ENCODE measurements around the gene LAMC2.

Gene LAMC2

DNA sequence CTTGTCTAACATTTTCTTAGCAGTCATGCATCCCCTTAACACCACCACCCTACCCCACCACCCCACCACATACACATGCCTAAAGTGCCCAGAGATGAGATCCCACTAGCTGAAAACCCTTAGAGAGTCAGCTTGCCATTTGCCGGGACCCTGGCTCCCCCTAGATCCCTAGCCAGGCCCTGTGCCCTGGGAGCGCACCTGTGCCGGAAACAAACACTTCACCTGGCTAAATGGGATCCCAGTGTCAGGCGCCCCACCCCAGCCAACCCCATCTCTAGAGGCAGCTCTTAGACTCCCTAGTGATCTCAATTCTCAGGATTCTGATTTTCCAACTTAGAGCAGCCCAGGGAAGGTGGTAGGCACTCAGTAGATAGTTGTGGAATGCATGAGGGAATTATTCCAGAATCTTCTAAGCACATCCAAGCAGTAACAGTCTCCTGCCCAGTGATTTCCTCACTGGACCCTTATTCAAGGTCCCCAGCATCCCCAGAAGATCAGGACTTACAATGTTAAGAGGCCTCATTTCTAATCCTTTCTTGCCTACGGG, 105.2 kb downstream of the LAMC2 start:
- Histone ChIP-seq H4K20me1 (ENCODE audit: insufficient read depth, low read length) (no peaks in the 10 kb centered on the region), H3K9ac (ENCODE audit: low read length) (no peak overlapping the region), H3K27me3 (replicated peaks; ENCODE audit: insufficient read depth, low read length) (no peaks in the 10 kb centered on the region), H3K36me3 (replicated peaks; ENCODE audit: insufficient read depth, low read length) (no peaks in the 10 kb centered on the region), H3K4me1 (ENCODE audit: low read length) (no peaks in the 10 kb centered on the region), H2AFZ (ENCODE audit: low read length) (no peak overlapping the region), H3K4me2 (ENCODE audit: low read depth, low read length) (no peak overlapping the region), H3K9me2 (replicated peaks; ENCODE audit: insufficient read depth, low read length) (no peaks in the 10 kb centered on the region), H3K4me3 (ENCODE audit: low read length) (no peak overlapping the region), H3K79me2 (ENCODE audit: low read length) (no peaks in the 10 kb centered on the region), H3F3A (ENCODE audit: insufficient read depth, low read length) (no peaks in the 10 kb centered on the region), H3K9me3 (replicated peaks; ENCODE audit: insufficient read depth, low read length) (no peaks in the 10 kb centered on the region), H3K27ac (ENCODE audit: low read length) (no peak overlapping the region)
- TF ChIP-seq, protein P1, sequence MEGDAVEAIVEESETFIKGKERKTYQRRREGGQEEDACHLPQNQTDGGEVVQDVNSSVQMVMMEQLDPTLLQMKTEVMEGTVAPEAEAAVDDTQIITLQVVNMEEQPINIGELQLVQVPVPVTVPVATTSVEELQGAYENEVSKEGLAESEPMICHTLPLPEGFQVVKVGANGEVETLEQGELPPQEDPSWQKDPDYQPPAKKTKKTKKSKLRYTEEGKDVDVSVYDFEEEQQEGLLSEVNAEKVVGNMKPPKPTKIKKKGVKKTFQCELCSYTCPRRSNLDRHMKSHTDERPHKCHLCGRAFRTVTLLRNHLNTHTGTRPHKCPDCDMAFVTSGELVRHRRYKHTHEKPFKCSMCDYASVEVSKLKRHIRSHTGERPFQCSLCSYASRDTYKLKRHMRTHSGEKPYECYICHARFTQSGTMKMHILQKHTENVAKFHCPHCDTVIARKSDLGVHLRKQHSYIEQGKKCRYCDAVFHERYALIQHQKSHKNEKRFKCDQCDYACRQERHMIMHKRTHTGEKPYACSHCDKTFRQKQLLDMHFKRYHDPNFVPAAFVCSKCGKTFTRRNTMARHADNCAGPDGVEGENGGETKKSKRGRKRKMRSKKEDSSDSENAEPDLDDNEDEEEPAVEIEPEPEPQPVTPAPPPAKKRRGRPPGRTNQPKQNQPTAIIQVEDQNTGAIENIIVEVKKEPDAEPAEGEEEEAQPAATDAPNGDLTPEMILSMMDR (IDR thresholded peaks at IDR 0.05; ENCODE audit: low read length), result no peak
- TF ChIP-seq EZH2 (optimal IDR thresholded peaks at IDR 0.05; ENCODE audit: low read depth, low read length) (no peak), EZH2phosphoT487 (IDR thresholded peaks at IDR 0.05; ENCODE audit: low read length) (no peak)
- DNase-seq, result no peak

DNA sequence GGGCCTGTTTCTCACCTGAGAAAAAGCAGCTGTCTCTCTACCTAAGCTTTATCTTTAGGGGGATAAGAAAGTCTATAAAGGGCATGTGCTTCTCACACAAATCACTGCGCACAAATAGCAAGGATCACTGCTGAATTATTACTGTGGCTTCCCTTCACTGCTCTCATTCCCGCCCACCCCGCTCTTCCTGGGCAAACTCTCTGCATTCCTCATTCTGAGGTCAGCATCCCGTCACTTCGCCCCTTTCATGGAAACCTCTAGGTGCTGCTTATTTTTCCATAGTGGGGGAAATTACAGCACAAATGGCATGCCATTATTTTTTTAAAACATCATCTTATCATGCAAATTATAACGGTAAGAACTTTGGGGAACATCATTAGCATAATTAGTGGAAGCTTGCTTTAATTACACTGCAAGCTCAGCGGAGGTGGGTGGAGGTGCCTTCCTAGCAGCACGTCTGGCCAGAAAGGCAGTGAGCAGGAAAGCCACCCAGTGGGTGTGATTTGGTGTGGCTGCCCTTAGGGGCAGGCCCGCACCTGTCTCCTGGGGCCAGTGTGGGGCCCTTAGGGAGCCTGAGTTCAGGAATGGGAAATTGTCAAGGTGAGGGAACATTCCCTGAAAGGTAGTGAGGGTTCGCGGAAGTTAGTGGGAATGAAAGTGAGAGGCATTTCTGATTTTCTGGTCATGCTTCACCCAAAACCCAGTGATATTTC, 105.9 kb downstream of the LAMC2 start:
- H3K9me2 ChIP-seq (replicated peaks; ENCODE audit: insufficient read depth, low read length), result no peaks in the 10 kb centered on the region
- H3K4me1 ChIP-seq (ENCODE audit: low read length), result no peaks in the 10 kb centered on the region
- H3K27ac ChIP-seq (ENCODE audit: low read length), result no peak overlapping the region
- no peak for TF ChIP-seq EZH2 (optimal IDR thresholded peaks at IDR 0.05; ENCODE audit: low read depth, low read length)
- TF ChIP-seq, protein P1 (IDR thresholded peaks at IDR 0.05; ENCODE audit: low read length), result no peak
- no peak for TF ChIP-seq EZH2phosphoT487 (IDR thresholded peaks at IDR 0.05; ENCODE audit: low read length)
- H3K9ac ChIP-seq (ENCODE audit: low read length), result no peak overlapping the region
- H4K20me1 ChIP-seq (ENCODE audit: insufficient read depth, low read length), result no peaks in the 10 kb centered on the region
- H3K79me2 ChIP-seq (ENCODE audit: low read length), result no peaks in the 10 kb centered on the region
- H3K36me3 ChIP-seq (replicated peaks; ENCODE audit: insufficient read depth, low read length), result no peaks in the 10 kb centered on the region
- H2AFZ ChIP-seq (ENCODE audit: low read length), result no peak overlapping the region
- no peak overlapping the region for H3K4me2 ChIP-seq (ENCODE audit: low read depth, low read length)
- H3F3A ChIP-seq (ENCODE audit: insufficient read depth, low read length), result no peaks in the 10 kb centered on the region
- H3K9me3 ChIP-seq (replicated peaks; ENCODE audit: insufficient read depth, low read length), result no peaks in the 10 kb centered on the region
- no peaks in the 10 kb centered on the region for H3K27me3 ChIP-seq (replicated peaks; ENCODE audit: insufficient read depth, low read length)
- H3K4me3 ChIP-seq (ENCODE audit: low read length), result no peak overlapping the region
- no peak for DNase-seq

DNA sequence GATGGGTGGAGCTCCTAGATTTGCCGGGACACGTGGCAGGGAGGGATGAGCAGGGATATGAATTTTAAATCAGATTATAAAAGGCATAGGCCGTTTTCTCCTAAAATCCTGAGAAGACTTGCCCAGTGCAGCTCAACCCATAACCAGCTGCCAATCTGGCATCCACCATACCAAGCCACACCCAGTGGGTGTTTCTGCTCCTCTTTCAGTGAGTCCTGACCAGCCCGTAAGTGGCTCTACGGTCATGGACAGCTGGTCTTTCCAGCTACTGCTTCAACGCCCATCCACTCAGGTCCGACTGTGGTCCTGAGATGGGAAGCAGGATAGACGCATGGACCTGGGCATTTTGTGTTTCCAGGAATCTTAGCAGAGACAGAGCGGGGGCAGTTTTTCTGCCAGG, 107.2 kb downstream of the LAMC2 start:
- no peak for DNase-seq
- H3K9me2 ChIP-seq (replicated peaks; ENCODE audit: insufficient read depth, low read length), result no peaks in the 10 kb centered on the region
- H3K9me3 ChIP-seq (replicated peaks; ENCODE audit: insufficient read depth, low read length), result no peaks in the 10 kb centered on the region
- H3K9ac ChIP-seq (ENCODE audit: low read length), result no peak overlapping the region
- H3K36me3 ChIP-seq (replicated peaks; ENCODE audit: insufficient read depth, low read length), result no peaks in the 10 kb centered on the region
- no peak overlapping the region for H3K4me2 ChIP-seq (ENCODE audit: low read depth, low read length)
- H3K27me3 ChIP-seq (replicated peaks; ENCODE audit: insufficient read depth, low read length), result no peaks in the 10 kb centered on the region
- H3K79me2 ChIP-seq (ENCODE audit: low read length), result no peaks in the 10 kb centered on the region
- H3K4me3 ChIP-seq (ENCODE audit: low read length), result no peak overlapping the region
- no peak overlapping the region for H3K27ac ChIP-seq (ENCODE audit: low read length)
- no peaks in the 10 kb centered on the region for H3F3A ChIP-seq (ENCODE audit: insufficient read depth, low read length)
- no peaks in the 10 kb centered on the region for H4K20me1 ChIP-seq (ENCODE audit: insufficient read depth, low read length)
- TF ChIP-seq EZH2phosphoT487 (IDR thresholded peaks at IDR 0.05; ENCODE audit: low read length) (no peak), EZH2 (optimal IDR thresholded peaks at IDR 0.05; ENCODE audit: low read depth, low read length) (no peak)
- TF ChIP-seq, protein P1 (IDR thresholded peaks at IDR 0.05; ENCODE audit: low read length), result no peak
- H2AFZ ChIP-seq (ENCODE audit: low read length), result no peak overlapping the region
- H3K4me1 ChIP-seq (ENCODE audit: low read length), result no peaks in the 10 kb centered on the region

All from MM.1S (cell line).